ENCODE results near the gene TAS2R43. TPM values are rescaled to one million over a fixed set of nuclear protein-coding genes. Genes with fewer than 3 reads are reported as not detected.

The TAS2R43 gene
- total and polyA plus RNA-seq, 2 of the 8 experiments (the other 6 are each of a cell fraction or from before 2014, with no cell fraction given) = 0.18 TPM; not detected in 1

DNA sequence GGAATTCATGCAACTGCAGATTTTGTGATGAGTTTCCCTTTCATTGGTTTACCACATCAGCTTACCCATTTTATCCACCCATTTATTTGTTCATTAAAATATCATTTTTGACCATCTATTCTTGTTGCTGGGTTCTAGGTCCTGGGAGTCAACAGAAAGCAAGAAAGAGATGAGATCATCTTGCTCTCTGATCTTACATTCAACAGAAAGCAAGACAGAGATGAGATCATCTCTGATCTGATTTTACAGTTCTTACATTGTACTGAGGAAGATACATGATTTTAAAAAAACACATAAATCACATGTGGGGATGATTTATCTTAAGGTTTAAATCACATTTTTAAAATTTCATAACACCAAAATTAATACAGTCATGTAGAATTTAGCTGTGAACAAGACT lies 32.3 kb downstream of the TAS2R43 start:
- Histone ChIP-seq H3K56ac (replicated peaks; ENCODE audit: insufficient read length, low read depth, low read length) (no peak overlapping the region), H2BK5ac (ENCODE audit: low read depth, low read length) (no peak overlapping the region), H4K20me1 (replicated peaks in 1 of 2; ENCODE audit: control insufficient read depth in 1 of 2, insufficient read depth in 2 of 2, low read length in 2 of 2) (no peaks in the 10 kb centered on the region), H3K27me3 (replicated peaks in 1 of 4; ENCODE audit: control insufficient read depth in 3 of 4, extremely low read depth in 1 of 4, insufficient read depth in 3 of 4, low read length in 3 of 4) (no peaks in the 10 kb centered on the region), H4K5ac (ENCODE audit: insufficient read length, low read depth, low read length) (no peak overlapping the region), H4K91ac (replicated peaks; ENCODE audit: insufficient read length, low read length) (no peak overlapping the region), H3K23me2 (ENCODE audit: low read depth, low read length) (no peaks in the 10 kb centered on the region), H3K79me2 (ENCODE audit: control insufficient read depth in 1 of 2, insufficient read depth in 2 of 2, low read length in 2 of 2) (no peaks in the 10 kb centered on the region), H3K4me1 (replicated peaks in 1 of 4; ENCODE audit: control insufficient read depth in 3 of 4, insufficient read depth in 4 of 4, low read length in 3 of 4) (no peaks in the 10 kb centered on the region), H4K8ac (ENCODE audit: extremely low read depth, insufficient read depth, low read length) (no peak overlapping the region), H3K18ac (ENCODE audit: extremely low read depth, low read length) (no peak overlapping the region), H2BK12ac (ENCODE audit: low read depth, low read length) (no peak overlapping the region), H3K79me1 (ENCODE audit: low read depth, low read length) (no peaks in the 10 kb centered on the region; the same call in 1 of the 2 replicates), H3K4ac (replicated peaks; ENCODE audit: insufficient read length, low read depth, low read length) (no peak overlapping the region), H2BK120ac (replicated peaks; ENCODE audit: low read depth, low read length) (no peak overlapping the region), H3K14ac (ENCODE audit: insufficient read length) (no peak overlapping the region), H3K23ac (ENCODE audit: insufficient read length) (no peak overlapping the region), H2AFZ (ENCODE audit: low read length) (no peak overlapping the region), H3K4me3 (ENCODE audit: extremely low read depth in 1 of 4, insufficient read depth in 2 of 4, low read depth in 3 of 4, low read length in 4 of 4) (no peak overlapping the region), H3K36me3 (ENCODE audit: control insufficient read depth in 2 of 4, insufficient read depth in 4 of 4, low read length in 3 of 4) (no peaks in the 10 kb centered on the region), H3K9ac (replicated peaks in 1 of 4; ENCODE audit: extremely low read depth in 1 of 4, low read depth in 3 of 4, low read length in 3 of 4) (no peak overlapping the region), H2BK20ac (ENCODE audit: low read length) (no peak overlapping the region), H2BK15ac (ENCODE audit: low read length) (no peak overlapping the region), H3K27ac (ENCODE audit: low read depth, low read length) (no peak overlapping the region), H2AK5ac (ENCODE audit: low read depth, low read length) (no peak overlapping the region), H3K4me2 (ENCODE audit: insufficient read depth in 1 of 2, low read depth in 2 of 2, low read length in 2 of 2) (no peak overlapping the region), H3K9me3 (ENCODE audit: insufficient read depth in 2 of 2, low read depth in 1 of 2, low read length in 1 of 2) (peaks cover 0 to under 1% of the 10 kb centered on the region in 2 experiments; a peak in 1 of 4 replicates)
- FAIRE-seq = peak; percentile 66
- DNase-seq (ENCODE audit: low read depth in 1 of 2, low spot score in 2 of 2) = no peak
- POLR2A ChIA-PET (ENCODE audit: partially characterized antibody) = no interaction called here
- CTCF ChIA-PET (ENCODE audit: partially characterized antibody) = no interaction called here
- TF ChIP-seq CHD1 (IDR thresholded peaks at IDR 0.05; ENCODE audit: low read depth, low read length) = no peak
- no peak for TF ChIP-seq GTF2F1 (IDR thresholded peaks at IDR 0.05; ENCODE audit: borderline replicate concordance, low read depth, low read length)
- TF ChIP-seq SIN3A (conservative IDR thresholded peaks at IDR 0.05 in 1 of 2, IDR thresholded peaks at IDR 0.05 in 1 of 2; ENCODE audit: low read depth in 1 of 2, low read length in 2 of 2) = no peak
- no peak for TF ChIP-seq CEBPB (IDR thresholded peaks at IDR 0.05; ENCODE audit: low read depth, low read length)
- TF ChIP-seq HDAC2 (IDR thresholded peaks at IDR 0.05; ENCODE audit: borderline replicate concordance in 1 of 2, low read depth in 2 of 2, low read length in 2 of 2) = no peak
- TF ChIP-seq, protein P1, sequence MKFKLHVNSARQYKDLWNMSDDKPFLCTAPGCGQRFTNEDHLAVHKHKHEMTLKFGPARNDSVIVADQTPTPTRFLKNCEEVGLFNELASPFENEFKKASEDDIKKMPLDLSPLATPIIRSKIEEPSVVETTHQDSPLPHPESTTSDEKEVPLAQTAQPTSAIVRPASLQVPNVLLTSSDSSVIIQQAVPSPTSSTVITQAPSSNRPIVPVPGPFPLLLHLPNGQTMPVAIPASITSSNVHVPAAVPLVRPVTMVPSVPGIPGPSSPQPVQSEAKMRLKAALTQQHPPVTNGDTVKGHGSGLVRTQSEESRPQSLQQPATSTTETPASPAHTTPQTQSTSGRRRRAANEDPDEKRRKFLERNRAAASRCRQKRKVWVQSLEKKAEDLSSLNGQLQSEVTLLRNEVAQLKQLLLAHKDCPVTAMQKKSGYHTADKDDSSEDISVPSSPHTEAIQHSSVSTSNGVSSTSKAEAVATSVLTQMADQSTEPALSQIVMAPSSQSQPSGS (IDR thresholded peaks at IDR 0.05; ENCODE audit: low read length) = no peak
- no peak for TF ChIP-seq RXRA (IDR thresholded peaks at IDR 0.05; ENCODE audit: insufficient read depth, low read depth, low read length)
- no peak for TF ChIP-seq RBBP5 (IDR thresholded peaks at IDR 0.05; ENCODE audit: borderline replicate concordance, low read depth, low read length)
- TF ChIP-seq HDAC6 (IDR thresholded peaks at IDR 0.05; ENCODE audit: low read depth, low read length) = no peak
- no peak for TF ChIP-seq BCL11A (IDR thresholded peaks at IDR 0.05; ENCODE audit: low read depth in 2 of 2, low read length in 2 of 2)
- TF ChIP-seq TEAD4 (IDR thresholded peaks at IDR 0.05; ENCODE audit: low read depth, low read length) = no peak
- TF ChIP-seq EZH2 (IDR thresholded peaks at IDR 0.05; ENCODE audit: low read depth, low read length, severe bottlenecking) = no peak
- no peak for TF ChIP-seq SP2 (IDR thresholded peaks at IDR 0.05; ENCODE audit: low read length)
- TF ChIP-seq SP4 (IDR thresholded peaks at IDR 0.05; ENCODE audit: low read length) = no peak

Data from H1 (cell line).